OCI-M2 (cell line): ENCODE results near the gene EFCAB10.

ENCODE experiments used
- DNase-seq: peaks from one replicate; lab custom pipeline; 2025; ENCODE audit not compliant: unreplicated experiment; lab: John Stamatoyannopoulos, UW

The EFCAB10 gene, protein sequence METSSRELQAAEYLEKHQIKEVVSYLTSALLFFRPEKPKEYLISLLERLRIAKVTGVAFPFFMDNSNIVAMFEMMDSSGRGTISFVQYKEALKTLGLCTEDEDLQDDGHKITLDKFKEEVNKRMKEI

DNA sequence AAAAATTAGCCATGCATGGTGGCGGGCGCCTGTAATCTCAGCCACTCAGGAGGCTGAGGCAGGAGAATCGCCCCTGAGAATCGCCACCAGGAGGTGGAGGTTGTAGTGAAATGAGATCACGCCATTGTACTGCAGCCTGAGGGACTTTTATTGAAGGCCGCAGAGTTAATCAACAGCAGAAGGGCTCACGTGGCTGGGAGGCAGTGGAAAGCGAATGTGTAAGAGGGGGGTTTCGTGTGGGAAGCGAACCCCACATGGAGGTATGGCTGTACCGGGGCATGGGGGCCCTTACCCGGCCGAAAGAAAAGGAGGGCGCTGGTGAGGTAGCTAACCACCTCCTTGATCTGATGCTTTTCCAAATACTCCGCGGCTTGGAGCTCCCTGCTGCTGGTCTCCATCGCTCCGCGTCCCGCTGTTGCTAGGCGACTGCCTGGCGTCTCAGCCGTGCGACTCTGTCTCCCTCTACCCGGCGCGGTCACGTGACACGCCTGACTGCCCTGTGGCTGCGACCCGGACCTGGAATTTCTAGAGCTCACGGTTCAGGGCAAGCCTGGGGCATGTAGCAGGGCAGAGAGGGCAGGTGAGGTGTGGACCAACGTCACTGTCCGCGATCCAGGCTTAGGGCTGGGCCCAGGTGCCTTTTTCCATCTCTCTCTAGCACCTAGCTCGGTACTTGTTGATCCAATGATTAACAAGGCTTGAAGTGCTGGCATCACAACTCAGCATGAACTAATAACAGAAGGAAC is at the start of gene EFCAB10:
EFCAB10 (minus strand) TSS at position 428 of the 746 bp plus-strand sequence; CDS start at position 398, 30 bp downstream.
- no peak for DNase-seq

DNA sequence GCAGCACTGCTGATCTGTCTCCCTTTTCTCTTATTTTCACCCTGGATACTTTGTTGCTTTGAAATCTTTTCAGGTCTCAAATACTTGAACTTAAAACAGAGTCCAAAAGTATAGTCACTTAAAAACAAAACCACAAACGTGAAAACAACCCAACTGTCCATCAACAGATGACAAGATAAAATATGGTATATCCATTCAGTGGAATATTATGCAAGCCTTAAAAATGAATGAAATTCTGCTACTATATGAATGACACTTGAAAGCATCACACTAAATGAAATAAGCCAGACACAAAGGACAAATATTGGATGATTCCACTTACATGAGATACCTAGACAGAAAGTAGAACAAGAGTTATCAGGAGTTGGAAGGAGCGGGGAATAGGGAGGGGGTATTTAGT is 44.7 kb upstream of the EFCAB10 start:
- no peak for DNase-seq

DNA sequence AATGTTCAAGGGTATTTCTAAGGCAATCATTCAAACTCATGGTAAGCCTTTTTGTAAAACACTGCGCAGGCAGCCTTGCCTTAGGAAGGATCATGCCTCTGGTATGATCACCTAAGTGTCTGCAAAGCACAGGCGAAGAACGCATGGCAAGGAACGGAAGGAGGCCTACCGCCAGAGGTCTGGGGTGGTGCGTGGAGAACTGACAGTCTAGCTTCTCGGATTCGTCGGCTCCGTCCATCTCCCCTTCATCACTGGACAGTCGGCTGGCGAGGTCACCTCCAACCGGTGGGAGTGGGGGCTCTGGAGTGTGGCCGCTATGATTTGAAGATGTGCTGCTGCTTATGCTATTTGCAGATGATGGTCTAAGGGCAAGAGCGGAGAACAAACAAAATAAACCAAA is 42.6 kb upstream of the EFCAB10 start:
- DNase-seq, result no peak

DNA sequence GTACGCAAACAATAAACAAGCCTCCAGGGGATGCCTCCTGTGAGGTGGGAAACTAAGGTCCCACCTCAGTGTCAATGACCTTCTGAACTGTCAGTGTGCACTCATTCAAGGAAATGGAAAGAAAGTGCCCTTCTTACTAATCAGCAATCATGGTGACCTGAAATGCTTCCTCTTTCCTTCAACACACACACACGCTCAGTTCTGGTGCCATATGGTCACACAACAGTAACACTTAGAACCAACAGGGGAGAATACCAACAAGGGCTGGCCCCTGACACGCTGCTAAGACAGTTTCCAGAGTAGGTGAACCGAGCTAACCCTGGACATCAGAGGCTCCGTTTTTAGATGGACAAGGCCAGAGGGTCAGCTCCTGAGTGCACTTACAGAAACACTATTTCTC is 42.1 kb upstream of the EFCAB10 start:
- DNase-seq, result no peak

DNA sequence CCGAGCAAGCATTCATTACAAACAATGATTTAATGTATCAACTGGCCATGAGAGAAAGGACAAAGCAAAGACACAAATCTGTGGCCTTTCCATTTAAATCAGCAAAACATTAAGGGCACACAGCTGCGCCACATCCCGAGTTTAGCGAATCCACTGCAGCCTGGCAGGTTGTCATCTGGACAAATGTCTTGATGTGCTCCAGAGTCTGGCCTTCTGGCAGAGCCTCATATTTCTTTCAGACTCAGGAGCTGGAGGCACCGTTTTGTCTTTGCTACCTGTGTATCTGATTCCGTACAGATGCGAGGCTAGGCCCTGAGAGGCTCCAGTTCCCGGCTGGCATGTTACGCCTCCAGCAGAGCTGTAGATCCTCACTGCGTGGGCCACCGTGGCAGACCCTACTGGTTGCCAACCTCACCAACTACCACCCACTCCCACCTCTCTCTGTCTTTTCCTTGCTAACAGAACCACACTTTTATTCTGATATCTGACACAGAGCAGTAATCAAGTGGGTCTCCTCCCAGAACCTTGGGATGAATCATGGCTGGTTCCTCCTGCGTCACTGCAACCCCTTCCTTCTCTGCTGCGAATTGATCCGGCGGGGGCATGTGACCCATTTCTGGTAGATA is 40.9 kb upstream of the EFCAB10 start:
- no peak for DNase-seq

DNA sequence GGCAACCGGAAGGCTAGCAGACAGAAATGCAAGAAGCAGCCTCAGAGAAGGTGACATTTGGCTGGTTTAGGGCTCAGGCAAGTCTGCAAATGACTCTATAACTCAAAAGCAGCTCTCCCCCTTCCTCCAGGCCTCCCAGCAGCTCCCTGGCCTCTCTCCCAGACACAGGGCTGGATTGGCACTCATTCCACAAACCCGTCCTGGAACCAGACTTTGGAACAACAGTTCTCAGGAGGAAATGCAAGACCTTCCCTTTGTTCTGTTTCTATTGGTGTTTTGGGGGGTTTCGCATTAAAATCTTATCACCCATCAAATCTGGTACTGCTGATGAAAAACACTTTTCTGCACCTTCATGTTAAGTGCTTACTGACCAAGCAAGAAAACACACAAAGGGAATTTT is 40.3 kb upstream of the EFCAB10 start:
- DNase-seq, result no peak

DNA sequence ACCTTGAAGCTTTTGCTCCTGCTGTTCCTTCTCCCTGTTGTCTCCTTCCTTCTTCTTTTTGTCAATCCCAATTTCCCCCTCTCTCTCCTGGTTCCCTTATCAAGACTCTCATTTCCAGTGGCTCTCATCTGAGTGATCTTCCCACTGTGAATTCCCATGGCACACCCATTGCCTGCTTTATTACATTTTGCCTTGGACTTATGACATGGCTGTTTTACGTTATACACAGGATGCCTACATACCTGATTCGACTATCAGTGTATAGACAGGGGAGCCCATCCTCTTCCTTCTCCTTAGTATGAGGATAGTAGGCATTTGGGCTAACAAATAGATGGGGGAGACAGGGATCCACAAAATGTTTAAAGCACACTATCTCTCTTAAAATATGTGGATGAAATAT is 39.9 kb upstream of the EFCAB10 start:
- no peak for DNase-seq

DNA sequence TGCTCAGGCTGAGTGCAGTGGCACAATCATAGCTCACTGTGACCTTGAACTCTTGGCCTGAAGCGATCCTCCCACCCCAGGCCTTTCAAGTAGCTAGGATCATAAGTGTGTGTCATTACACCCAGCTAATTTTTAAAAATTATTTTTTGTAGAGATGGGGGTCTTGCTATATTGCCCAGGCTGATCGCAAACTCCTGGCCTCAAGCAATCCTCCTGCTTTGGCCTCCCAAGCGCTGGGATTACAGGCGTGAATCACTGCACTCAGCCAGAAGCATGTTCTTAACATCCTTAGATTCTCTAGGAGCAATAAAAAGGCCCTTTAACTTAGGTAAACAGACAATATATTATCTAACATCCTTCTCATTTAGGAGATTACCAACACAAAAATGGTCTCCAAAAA is 38.3 kb upstream of the EFCAB10 start:
- no peak for DNase-seq

DNA sequence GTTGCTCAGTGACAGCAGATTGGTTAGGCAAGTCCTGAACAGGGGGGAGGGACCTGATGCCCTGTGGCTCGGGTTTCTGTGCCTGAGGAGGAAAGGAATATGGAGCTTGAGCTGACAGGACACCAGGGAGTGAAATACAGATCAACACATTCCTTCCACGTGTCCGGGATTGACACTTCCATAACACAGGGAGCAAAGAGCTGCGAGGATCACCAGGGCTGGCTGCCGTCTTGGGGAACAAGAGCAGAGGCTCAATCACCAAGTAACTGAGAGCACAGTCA is 36.7 kb upstream of the EFCAB10 start:
- no peak for DNase-seq

DNA sequence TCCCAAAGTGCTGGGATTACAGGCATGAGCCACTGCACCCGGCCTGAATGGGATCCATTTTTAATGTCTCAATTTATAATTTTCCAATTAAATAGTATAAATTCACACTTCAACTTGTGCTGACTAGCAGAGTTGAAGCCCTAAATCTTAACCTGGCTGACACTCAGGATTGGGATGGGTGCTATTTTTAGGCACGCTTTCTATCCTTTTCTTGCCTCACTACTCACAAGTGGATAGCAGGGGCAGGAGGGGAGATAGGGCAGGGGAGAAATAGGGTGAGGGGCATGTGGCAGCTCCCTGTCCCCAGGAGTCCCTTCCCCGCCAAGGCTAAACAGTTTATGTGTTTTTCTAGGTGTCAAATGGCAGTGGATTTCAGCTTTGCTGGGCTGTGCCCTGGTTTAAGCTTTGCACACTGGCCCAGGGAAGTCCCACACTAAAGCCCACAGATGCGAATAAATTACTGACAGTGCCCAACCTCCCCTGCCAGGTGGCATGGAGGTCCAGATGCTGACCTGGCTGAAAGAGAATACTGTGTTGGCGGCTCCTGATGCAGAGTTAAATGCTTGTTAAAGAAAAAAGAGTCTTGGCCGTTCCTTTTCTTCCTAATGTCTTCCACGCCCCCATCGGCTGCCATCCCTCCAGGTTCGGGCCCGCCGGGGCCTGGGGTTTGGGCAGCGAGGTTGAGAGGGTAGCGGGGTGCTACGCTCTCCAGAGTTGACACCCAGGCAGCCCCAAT is 36.2 kb upstream of the EFCAB10 start:
- DNase-seq, result no peak

DNA sequence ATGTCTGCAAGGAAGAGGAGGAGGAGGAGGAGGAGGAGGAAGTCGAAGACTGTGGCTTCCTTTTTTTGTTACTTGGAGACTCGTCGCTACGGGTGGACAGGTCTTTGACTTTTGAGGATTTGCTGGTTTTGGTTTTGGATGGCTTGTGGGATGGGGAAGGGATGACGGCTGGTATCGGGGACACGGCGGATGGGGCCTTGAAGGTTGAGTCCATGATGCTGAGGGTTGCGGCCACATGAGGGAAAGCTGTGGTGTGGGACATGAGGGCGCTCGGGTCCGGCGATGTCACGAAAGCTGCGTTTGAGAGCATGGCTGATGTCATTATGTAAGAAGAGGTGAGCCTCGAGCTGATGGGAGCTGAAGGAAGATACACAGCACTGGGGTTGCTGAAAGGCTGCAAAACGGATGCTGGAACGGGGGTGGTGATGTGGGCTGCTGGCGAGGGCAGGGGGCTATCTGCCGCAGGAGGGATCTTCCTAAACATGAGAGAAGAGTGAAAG is 33.1 kb upstream of the EFCAB10 start:
- no peak for DNase-seq

DNA sequence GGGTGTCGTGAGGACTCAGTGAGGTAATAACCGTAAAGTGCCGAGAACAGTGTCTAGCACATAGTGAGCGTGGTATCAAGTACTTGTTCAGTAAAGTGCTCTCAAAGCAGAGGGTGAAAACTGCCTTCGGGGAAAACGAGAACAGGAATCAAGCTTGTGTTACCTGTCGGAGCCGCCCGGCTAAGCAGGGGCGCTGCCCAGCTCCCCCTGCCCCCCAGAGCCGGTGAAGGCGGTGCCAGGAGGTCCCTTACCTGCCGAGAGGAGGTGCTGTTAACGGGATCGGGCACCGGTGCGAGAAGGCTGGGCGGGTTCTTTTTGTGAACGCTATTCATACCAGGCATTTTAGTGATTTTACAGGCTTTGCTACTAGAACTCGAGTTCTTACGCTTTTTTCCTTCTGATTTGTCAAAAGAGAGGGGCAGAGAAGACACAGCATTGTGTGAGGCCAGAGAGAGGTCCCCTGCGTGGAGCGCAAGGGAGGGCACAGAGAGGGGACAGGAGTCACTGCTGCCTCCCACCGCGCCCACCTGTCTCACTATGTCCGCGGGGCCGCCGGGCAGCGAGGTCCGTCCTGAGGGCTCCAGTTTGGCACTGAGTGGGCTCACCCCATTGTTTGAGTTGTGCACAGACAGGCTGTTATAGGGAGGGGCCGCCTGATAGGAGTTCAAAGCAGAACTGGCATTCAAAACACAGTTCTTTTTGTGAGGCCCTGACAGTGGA is 32.5 kb upstream of the EFCAB10 start:
- DNase-seq, result no peak

DNA sequence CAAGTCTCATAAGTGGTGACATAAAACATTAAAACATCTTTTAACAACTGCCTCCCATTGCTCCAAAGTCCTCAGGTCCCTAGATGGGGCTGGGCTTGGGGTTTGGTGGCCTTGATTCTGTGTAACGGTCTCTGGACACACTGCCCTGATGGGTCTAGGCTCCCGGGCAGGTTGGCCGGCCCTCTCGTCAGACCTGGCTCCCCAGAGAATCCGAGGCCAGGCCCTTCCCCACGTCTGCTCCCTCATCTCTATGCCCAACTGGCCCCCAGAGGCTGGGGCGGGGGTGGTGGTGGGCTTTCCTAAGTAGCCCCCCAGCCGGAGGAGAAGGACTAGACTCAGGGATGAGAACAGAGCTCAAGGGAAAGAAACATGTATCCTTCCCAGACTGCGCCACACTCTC is 31.5 kb upstream of the EFCAB10 start:
- no peak for DNase-seq

DNA sequence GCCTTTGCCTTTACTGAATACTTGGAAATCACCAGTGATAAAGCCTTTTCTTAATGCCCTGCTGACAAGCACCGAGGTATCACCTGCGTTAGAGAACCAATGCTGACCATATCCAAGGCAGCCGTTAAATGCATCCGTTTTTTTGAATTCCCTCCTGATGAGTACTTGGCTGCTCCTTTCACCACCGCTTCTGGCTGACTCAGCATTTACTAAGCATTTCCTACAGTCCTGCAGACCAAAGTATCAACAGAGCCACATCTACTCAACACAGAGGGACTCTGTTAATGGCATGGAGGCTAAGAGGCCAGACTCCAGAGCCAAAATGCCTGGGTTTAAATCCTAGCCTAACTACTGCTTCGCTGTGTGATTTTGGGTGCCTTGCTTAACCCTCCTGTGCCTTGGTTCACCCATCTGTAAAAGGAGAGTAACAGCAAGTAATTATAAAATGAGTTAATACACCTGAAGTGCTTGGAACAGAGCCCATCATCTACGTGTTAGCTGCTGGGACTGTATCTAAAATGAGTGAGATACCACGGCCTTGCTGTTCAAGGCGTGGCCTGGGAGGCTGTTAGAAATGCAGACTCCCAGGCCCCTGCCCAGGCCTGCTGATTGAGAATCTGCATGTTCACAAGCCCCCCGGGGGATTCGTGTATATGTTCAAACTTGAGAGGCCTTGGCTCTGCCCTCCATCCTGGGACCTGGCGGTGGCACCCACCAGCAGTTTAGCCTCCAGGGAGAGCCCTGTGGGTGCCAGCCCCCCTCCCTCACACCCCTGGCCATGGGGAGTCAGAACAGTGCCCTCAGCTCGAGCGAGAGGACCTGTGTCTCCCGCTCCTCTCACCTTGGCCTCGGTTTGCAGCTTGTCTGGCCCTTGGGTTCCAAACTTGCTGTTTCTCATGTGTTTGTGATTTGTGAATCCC is 30.8 kb upstream of the EFCAB10 start:
- DNase-seq, result no peak

DNA sequence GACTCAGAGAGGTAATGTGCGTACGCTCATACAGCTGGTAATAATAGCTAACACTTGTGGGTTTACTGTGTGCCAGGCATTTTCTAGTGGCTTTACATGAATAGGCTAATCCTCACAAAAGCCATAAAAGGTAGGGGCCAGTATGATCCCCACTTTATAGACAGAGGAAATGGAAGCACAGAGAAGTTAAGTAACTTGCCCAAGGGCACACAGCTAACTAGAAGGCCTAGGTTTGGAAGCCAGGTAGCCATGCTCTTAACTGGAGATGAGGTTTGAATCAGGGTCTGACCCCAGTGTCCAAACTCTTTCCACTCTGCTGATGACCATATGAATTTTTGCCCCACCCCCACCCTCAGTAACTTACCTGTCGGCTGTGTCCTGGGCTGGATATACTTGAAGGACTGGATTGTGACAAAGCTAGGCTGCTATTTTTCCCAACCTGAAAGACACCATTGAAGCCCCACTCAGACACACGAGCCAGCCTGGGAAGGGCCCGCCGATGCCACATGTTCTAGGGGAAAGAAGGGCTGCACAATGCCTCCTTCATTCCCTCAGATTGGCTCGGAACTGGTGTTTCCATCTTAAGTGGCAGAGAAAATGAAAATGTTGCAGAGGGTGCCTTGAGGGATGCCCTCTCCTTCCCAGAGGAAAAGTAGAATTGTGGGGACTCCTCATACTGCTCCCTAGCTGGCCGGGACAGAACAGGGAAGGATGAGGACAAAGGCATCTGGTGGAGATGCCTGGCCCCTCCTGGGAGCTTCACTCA is 29.1 kb upstream of the EFCAB10 start:
- DNase-seq, result no peak

DNA sequence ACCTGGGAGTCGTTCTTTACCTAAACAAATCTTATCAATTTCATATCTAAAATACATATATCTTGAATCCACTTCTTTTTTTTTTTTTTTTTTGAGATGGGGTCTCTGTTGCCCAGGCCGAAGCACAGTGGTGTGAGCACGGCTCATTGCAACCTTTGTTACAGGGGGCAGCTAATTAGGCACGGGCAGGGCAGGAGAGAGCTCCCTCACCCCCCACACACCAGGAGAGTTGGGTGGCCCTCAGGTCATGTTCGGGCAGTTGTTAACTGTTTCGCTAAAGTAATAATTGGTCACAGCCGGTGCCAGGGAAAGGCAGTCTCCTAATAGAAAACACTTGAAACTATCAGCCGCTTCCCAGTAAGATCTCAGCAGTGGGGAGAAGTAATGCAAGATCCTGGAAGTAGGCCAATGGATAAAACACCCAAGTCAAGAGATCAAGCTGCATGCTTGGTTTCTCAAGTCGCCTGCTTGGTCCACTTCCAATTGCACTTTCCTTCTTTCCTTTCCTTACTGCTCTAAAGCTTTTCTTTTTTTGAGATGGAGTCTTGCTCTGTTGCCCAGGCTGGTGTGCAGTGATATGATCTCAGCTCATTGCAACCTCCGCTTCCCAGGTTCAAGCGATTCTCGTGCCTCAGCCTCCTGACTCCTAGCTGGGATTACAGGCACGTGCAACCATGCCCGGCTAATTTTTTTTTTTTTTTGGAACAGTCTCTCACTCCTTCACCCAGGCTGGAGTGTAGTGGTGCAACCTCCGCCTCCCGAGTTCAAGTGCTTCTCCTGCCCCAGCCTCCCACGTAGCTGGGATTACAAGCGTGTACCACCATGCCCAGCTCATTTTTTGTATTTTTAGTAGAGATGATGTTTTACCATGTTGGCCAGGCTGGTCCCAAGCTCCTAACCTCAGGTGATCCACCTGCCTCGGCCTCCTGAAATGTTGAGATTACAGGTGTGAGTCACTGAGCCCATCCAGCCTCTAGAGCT is 21.3 kb upstream of the EFCAB10 start:
- DNase-seq, result no peak

DNA sequence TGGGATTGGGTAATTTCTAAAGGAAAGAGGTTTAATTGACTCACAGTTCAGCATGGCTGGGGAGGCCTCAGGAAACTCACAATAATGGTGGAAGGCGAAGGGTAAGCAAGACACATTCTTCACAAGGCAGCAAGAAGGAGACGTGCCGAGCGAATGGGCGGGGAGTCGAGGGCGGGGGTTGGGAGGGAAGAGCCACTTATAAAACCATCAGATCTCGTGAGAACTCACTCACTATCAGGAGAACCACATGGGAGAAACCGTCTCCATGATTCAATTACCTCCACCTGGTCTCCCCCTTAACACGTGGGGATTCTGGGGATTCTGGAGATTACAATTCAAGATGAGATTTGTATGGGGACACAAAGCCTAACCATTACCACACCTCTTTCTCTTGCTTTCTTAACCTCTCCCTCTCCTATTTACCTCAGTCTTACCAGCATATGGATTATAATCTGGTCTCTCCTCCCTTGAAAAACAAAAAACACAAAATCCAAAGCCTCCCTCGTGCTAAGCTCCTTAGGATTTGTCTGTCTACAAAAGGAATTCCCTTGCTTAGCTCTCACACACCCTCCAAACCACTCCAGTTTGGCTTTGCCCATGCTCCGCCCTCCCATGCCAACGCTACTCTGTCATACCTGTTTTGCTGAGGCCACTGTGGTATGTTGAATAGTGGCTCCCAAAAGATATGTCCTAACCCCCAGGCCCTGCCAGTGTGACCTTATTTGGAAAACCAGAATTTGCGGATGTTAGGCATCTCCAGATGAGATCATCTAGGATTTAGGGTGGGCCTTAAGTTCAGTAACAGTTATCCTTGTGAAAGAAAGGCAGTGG is 19.6 kb upstream of the EFCAB10 start:
- no peak for DNase-seq
